ENCODE results near the gene COL18A1. TPM values are rescaled to one million over a fixed set of nuclear protein-coding genes. Genes with fewer than 3 reads are reported as not detected.
"Not testable (repeated sequence)": the region's sequence is repeated elsewhere in the genome, so short reads cannot be mapped to it uniquely, and the experiment has no call there.

COL18A1 gene
- polyA plus RNA-seq, 3 donors = 0.80 to 4.1 (median 1.1) TPM

GRCh38 chr21:45502006-45502345 is 97.0 kb downstream of the COL18A1 start:
- no peak overlapping the region for H3K9ac ChIP-seq (ENCODE audit: insufficient read depth, low read length, poor library complexity, severe bottlenecking)
- no peak overlapping the region for H3K27ac Mint-ChIP-seq
- H3K36me3 Mint-ChIP-seq = no peaks in the 10 kb centered on the region
- no peaks in the 10 kb centered on the region for H3K27me3 ChIP-seq (ENCODE audit: control insufficient read depth in 2 of 2, insufficient read depth in 2 of 2, low read length in 2 of 2)
- H3K4me2 ChIP-seq (replicated peaks; ENCODE audit: extremely low read depth, low read length, poor library complexity, severe bottlenecking) = no peak overlapping the region
- intact Hi-C loops (cut with micrococcal nuclease) = no loop called here
- no peaks in the 10 kb centered on the region for H3K36me3 ChIP-seq (replicated peaks in 1 of 2; ENCODE audit: control insufficient read depth in 1 of 2, insufficient read depth in 2 of 2, low read length in 2 of 2)
- DNase-seq = no peak
- no peaks in the 10 kb centered on the region for H4K20me1 ChIP-seq (ENCODE audit: insufficient read depth, low read length)
- 86% methylated on average over 5 of the region's 13 CpGs for WGBS (ENCODE audit: insufficient coverage)
- no peaks in the 10 kb centered on the region for H3K79me2 ChIP-seq (ENCODE audit: insufficient read depth, low read length)
- no peaks in the 10 kb centered on the region for H3K4me1 Mint-ChIP-seq
- no peaks in the 10 kb centered on the region for H3K9me3 ChIP-seq (replicated peaks in 1 of 2; ENCODE audit: control insufficient read depth in 1 of 2, insufficient read depth in 1 of 2, low read length in 2 of 2)
- peaks cover 2 to 7% (median 4%) of the 10 kb centered on the region in 3 donors for H3K27me3 Mint-ChIP-seq (ENCODE audit: low read depth in 3 of 3)
- H3K27ac ChIP-seq (ENCODE audit: low read depth in 1 of 2, low read length in 2 of 2) = no peak overlapping the region
- no peak overlapping the region for H3K4me3 Mint-ChIP-seq
- TF ChIP-seq CTCF (IDR thresholded peaks at IDR 0.05) = no peak
- no peak overlapping the region for H3K4me3 ChIP-seq (replicated peaks in 1 of 3; ENCODE audit: low read depth in 2 of 3, low read length in 3 of 3)
- H3K4me1 ChIP-seq (ENCODE audit: control insufficient read depth in 1 of 2, insufficient read depth in 2 of 2, low read length in 2 of 2) = no peaks in the 10 kb centered on the region
- H2AFZ ChIP-seq (ENCODE audit: insufficient read depth, low read depth, low read length, poor library complexity, severe bottlenecking) = no peak overlapping the region
- H3K9me3 Mint-ChIP-seq = peaks cover 0 to 7% (median 4%) of the 10 kb centered on the region in 7 donors

DNA sequence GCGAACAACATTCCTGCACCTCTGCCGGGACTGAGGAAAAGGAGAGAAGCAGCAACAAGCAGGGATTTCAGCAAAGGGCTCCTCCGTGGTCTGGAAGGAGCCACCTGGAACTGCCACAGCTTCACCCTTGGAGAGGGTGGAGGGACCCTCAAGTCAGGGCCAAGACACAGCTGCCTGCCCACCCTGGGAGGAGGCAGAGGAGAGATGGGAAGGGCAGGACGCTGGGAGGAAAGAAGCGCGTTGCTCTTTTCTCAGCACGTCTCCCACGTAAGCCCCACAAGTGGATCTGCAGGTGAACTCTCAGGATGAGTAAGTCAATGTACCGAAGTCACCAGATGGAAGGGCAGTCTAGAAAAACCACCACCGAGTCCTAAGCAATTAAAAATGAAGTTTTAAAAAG is 97.6 kb downstream of the COL18A1 start:
- no peak for TF ChIP-seq CTCF (IDR thresholded peaks at IDR 0.05)
- Histone ChIP-seq H3K27ac (ENCODE audit: low read depth in 1 of 2, low read length in 2 of 2) (no peak overlapping the region), H3K9ac (ENCODE audit: insufficient read depth, low read length, poor library complexity, severe bottlenecking) (no peak overlapping the region), H4K20me1 (ENCODE audit: insufficient read depth, low read length) (no peaks in the 10 kb centered on the region), H2AFZ (ENCODE audit: insufficient read depth, low read depth, low read length, poor library complexity, severe bottlenecking) (no peak overlapping the region), H3K27me3 (ENCODE audit: control insufficient read depth in 2 of 2, insufficient read depth in 2 of 2, low read length in 2 of 2) (no peaks in the 10 kb centered on the region), H3K79me2 (ENCODE audit: insufficient read depth, low read length) (no peaks in the 10 kb centered on the region), H3K4me2 (replicated peaks; ENCODE audit: extremely low read depth, low read length, poor library complexity, severe bottlenecking) (no peak overlapping the region), H3K36me3 (replicated peaks in 1 of 2; ENCODE audit: control insufficient read depth in 1 of 2, insufficient read depth in 2 of 2, low read length in 2 of 2) (no peaks in the 10 kb centered on the region), H3K9me3 (replicated peaks in 1 of 2; ENCODE audit: control insufficient read depth in 1 of 2, insufficient read depth in 1 of 2, low read length in 2 of 2) (no peaks in the 10 kb centered on the region), H3K4me3 (replicated peaks in 1 of 3; ENCODE audit: low read depth in 2 of 3, low read length in 3 of 3) (no peak overlapping the region), H3K4me1 (ENCODE audit: control insufficient read depth in 1 of 2, insufficient read depth in 2 of 2, low read length in 2 of 2) (no peaks in the 10 kb centered on the region)
- H3K4me3 Mint-ChIP-seq = no peak overlapping the region
- H3K36me3 Mint-ChIP-seq = no peaks in the 10 kb centered on the region
- intact Hi-C loops (cut with micrococcal nuclease) = no loop called here
- peaks cover 0 to 7% (median 4%) of the 10 kb centered on the region in 7 donors for H3K9me3 Mint-ChIP-seq
- no peaks in the 10 kb centered on the region for H3K4me1 Mint-ChIP-seq
- 87% methylated on average over 7 of the region's 10 CpGs for WGBS (ENCODE audit: insufficient coverage)
- no peak for DNase-seq
- no peak overlapping the region for H3K27ac Mint-ChIP-seq
- peaks cover 2 to 7% (median 4%) of the 10 kb centered on the region in 3 donors for H3K27me3 Mint-ChIP-seq (ENCODE audit: low read depth in 3 of 3)

- H2AFZ ChIP-seq (ENCODE audit: insufficient read depth, low read depth, low read length, poor library complexity, severe bottlenecking); H3K36me3 Mint-ChIP-seq; H4K20me1 ChIP-seq (ENCODE audit: insufficient read depth, low read length); H3K4me3 Mint-ChIP-seq; H3K4me2 ChIP-seq (replicated peaks; ENCODE audit: extremely low read depth, low read length, poor library complexity, severe bottlenecking); H3K27me3 Mint-ChIP-seq (ENCODE audit: low read depth in 3 of 3); H3K79me2 ChIP-seq (ENCODE audit: insufficient read depth, low read length); H3K27ac ChIP-seq (ENCODE audit: low read depth in 1 of 2, low read length in 2 of 2); H3K9me3 Mint-ChIP-seq; DNase-seq; H3K4me1 Mint-ChIP-seq; H3K27ac Mint-ChIP-seq; H3K27me3 ChIP-seq (ENCODE audit: control insufficient read depth in 2 of 2, insufficient read depth in 2 of 2, low read length in 2 of 2); H3K9ac ChIP-seq (ENCODE audit: insufficient read depth, low read length, poor library complexity, severe bottlenecking); H3K4me3 ChIP-seq (replicated peaks in 1 of 3; ENCODE audit: low read depth in 2 of 3, low read length in 3 of 3); H3K4me1 ChIP-seq (ENCODE audit: control insufficient read depth in 1 of 2, insufficient read depth in 2 of 2, low read length in 2 of 2); intact Hi-C loops (cut with micrococcal nuclease); H3K9me3 ChIP-seq (replicated peaks in 1 of 2; ENCODE audit: control insufficient read depth in 1 of 2, insufficient read depth in 1 of 2, low read length in 2 of 2); H3K36me3 ChIP-seq (replicated peaks in 1 of 2; ENCODE audit: control insufficient read depth in 1 of 2, insufficient read depth in 2 of 2, low read length in 2 of 2): not testable (repeated sequence)
- no CpG with 5 or more reads among the region's 4 CpGs for WGBS (ENCODE audit: insufficient coverage)
Observed at GRCh38 chr21:45503226-45503625, 98.3 kb downstream of the COL18A1 start.

Measured in CD14-positive monocyte (primary cell).